GM23248 (cell line): ENCODE measurements around the gene THAP7. TPM values are rescaled to one million over a fixed set of nuclear protein-coding genes. Genes with fewer than 3 reads are reported as not detected.

Experiments
- DNase-seq: peaks from one replicate; pipeline ENCODE4 v3.0.0-alpha.2; 2015
- H2AFZ ChIP-seq: fragments of 200-600 bp; sonication (generic); 2 replicates; pipeline ENCODE4 v1.6.1; 2016; ENCODE audit warnings: antibody characterized with exemption
- H3F3A ChIP-seq: fragments of 200-600 bp; sonication (generic); 2 replicates; pipeline ENCODE4 v1.6.1; 2016; ENCODE audit warnings: mild to moderate bottlenecking, antibody characterized with exemption, mixed run types; ENCODE audit not compliant: insufficient read depth
- H3K27ac ChIP-seq: fragments of 200-600 bp; sonication (generic); 2 replicates; pipeline ENCODE4 v1.5.1; 2016; ENCODE audit warnings: mild to moderate bottlenecking
- H3K27me3 ChIP-seq: fragments of 200-600 bp; sonication (generic); replicated peaks from 2 replicates; pipeline ENCODE4 v1.6.1; 2016; ENCODE audit warnings: mild to moderate bottlenecking; ENCODE audit not compliant: insufficient read depth
- H3K36me3 ChIP-seq: fragments of 200-600 bp; sonication (generic); 2 replicates; pipeline ENCODE4 v1.6.1; 2016; ENCODE audit warnings: low read depth, mild to moderate bottlenecking
- H3K4me1 ChIP-seq: fragments of 200-600 bp; sonication (generic); 2 replicates; pipeline ENCODE4 v1.6.1; 2016; ENCODE audit warnings: mild to moderate bottlenecking; ENCODE audit not compliant: insufficient read depth
- H3K4me2 ChIP-seq: fragments of 200-600 bp; sonication (generic); one replicate; pipeline ENCODE4 v1.6.1; 2016; ENCODE audit warnings: mild to moderate bottlenecking; ENCODE audit not compliant: unreplicated experiment
- H3K4me3 ChIP-seq: fragments of 200-600 bp; sonication (generic); 2 replicates; pipeline ENCODE4 v1.5.1; 2016; ENCODE audit warnings: mild to moderate bottlenecking
- H3K79me2 ChIP-seq: fragments of 200-600 bp; sonication (generic); 2 replicates; pipeline ENCODE4 v1.6.1; 2016; ENCODE audit warnings: mild to moderate bottlenecking; ENCODE audit not compliant: insufficient read depth
- H3K9ac ChIP-seq: fragments of 200-600 bp; sonication (generic); 2 replicates; pipeline ENCODE4 v1.6.1; 2016; ENCODE audit warnings: mild to moderate bottlenecking
- H3K9me2 ChIP-seq: fragments of 200-600 bp; sonication (generic); 2 replicates; pipeline ENCODE4 v1.6.1; 2016; ENCODE audit warnings: mixed run types, mild to moderate bottlenecking, moderate library complexity; ENCODE audit not compliant: insufficient read depth
- H3K9me3 ChIP-seq: fragments of 200-600 bp; sonication (generic); one replicate; pipeline ENCODE4 v1.6.1; 2017; ENCODE audit warnings: low read depth
- H4K20me1 ChIP-seq: fragments of 200-600 bp; sonication (generic); 2 replicates; pipeline ENCODE4 v1.6.0; 2016; ENCODE audit not compliant: insufficient read depth
- EZH2 ChIP-seq: fragments of 200-600 bp; sonication (generic); IDR thresholded peaks from 2 replicates; pipeline ENCODE4 v1.6.1; 2018; ENCODE audit warnings: antibody characterized with exemption, mild to moderate bottlenecking; ENCODE audit not compliant: insufficient read depth, poor library complexity, severe bottlenecking
- EZH2phosphoT487 ChIP-seq: fragments of 200-600 bp; sonication (generic); IDR thresholded peaks from 2 replicates; pipeline ENCODE4 v1.6.1; 2018; ENCODE audit warnings: antibody characterized with exemption, moderate library complexity, mild to moderate bottlenecking, low read depth; ENCODE audit not compliant: insufficient read depth
- WGBS, 2 experiments: methylation state at CpG; one replicate each; pipeline ENCODE4 v1.1.6; 2015 to 2017; ENCODE audit warnings: low lambda C conversion rate in 2 of 2, low coverage in 1 of 2; ENCODE audit errors: missing lambda C conversion rate in 2 of 2; 5-methylcytosine and 5-hydroxymethylcytosine counted together
- in situ Hi-C: fragments of 300-500 bp; cut with MboI; formaldehyde crosslinking; loops from 2 replicates; pipeline ENCODE4 v1.15.0; 2020
- polyA plus RNA-seq: library from polyadenylated mRNA; unstranded; fragments of >200 nt; fragmentation: Nextera tagmentation; extraction: Ambion mirVana; gene quantifications from 2 replicates; pipeline ENCODE4 v1.2.1, GENCODE V29; 2016
- total RNA-seq: library from RNA; depleted of rRNA; stranded (reverse); fragments of >200 nt; shearing (Covaris generic); gene quantifications from 2 replicates; pipeline ENCODE4 v1.2.3, GENCODE V29; 2014

The THAP7 gene
- total and polyA plus RNA-seq, 2 experiments from 2014 or later = 27.5 to 32.5 TPM

GRCh38 chr22:20978419-20978818 is 23.5 kb downstream of the THAP7 start:
- in situ Hi-C loops = no loop called here
- 34 to 43% methylated on average over 2 of the region's 2 CpGs for WGBS, 2 experiments

DNA sequence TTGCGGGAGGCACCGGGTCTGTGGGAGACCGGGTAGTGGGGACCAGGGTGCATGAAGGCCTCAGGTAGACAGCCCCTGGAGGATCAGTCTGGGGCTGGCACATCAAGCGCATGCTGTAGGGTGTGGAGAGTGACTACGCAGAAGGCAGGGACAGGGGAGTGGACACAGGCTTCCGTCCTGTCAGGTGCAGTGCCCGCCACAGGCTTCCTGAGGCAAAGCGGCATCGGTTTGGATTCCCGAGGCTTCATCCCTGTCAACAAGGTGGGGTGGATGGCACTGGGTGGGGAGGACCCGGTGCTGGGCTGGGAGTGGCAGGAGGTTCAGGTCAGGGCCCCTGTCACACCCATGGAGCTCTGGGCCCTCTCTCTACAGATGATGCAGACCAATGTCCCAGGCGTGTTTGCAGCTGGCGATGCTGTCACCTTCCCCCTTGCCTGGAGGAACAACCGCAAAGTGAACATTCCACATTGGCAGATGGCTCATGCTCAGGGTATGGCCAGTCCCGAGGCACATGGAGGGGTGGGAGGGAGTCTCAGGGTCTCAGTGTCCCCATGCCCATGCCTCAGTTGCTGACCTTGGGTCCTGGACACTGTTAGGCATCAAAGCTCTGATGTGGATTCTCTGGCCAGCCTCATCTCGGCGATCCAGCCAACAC is 24.3 kb downstream of the THAP7 start:
- Histone ChIP-seq H3K9me2 (no peaks in the 10 kb centered on the region), H3K9me3 (no peaks in the 10 kb centered on the region), H3K79me2 (peaks cover 9% of the 10 kb centered on the region), H3K4me1 (peaks cover 6% of the 10 kb centered on the region), H3K36me3 (no peaks in the 10 kb centered on the region), H3K4me2 (no peak overlapping the region), H3K4me3 (no peak overlapping the region), H3K27ac (no peak overlapping the region), H3F3A (no peaks in the 10 kb centered on the region), H2AFZ (no peak overlapping the region), H3K9ac (no peak overlapping the region), H3K27me3 (no peaks in the 10 kb centered on the region), H4K20me1 (no peaks in the 10 kb centered on the region)
- no peak for DNase-seq
- in situ Hi-C loops = no loop called here
- 72 to 74% methylated on average over 15 to 17 of the region's 17 CpGs for WGBS, 2 experiments
- no peak for TF ChIP-seq EZH2
- TF ChIP-seq EZH2phosphoT487 = no peak

More at GRCh38 chr22:20978419-20978818, 23.5 kb downstream of the THAP7 start:
- H3K79me2 ChIP-seq = peaks cover 17% of the 10 kb centered on the region
- no peaks in the 10 kb centered on the region for H3F3A ChIP-seq
- no peaks in the 10 kb centered on the region for H4K20me1 ChIP-seq
- H3K9me2 ChIP-seq = no peaks in the 10 kb centered on the region
- H3K9me3 ChIP-seq = no peaks in the 10 kb centered on the region
- H2AFZ ChIP-seq = no peak overlapping the region
- H3K4me3 ChIP-seq = no peak overlapping the region
- peaks cover 11% of the 10 kb centered on the region for H3K4me1 ChIP-seq
- no peak overlapping the region for H3K4me2 ChIP-seq
- H3K36me3 ChIP-seq = no peaks in the 10 kb centered on the region
- no peak overlapping the region for H3K9ac ChIP-seq
- DNase-seq = no peak
- H3K27ac ChIP-seq = no peak overlapping the region
- TF ChIP-seq EZH2 = no peak
- H3K27me3 ChIP-seq = no peaks in the 10 kb centered on the region

- no peak overlapping the region for H3K4me3 ChIP-seq
- in situ Hi-C loops = no loop called here
- H3K79me2 ChIP-seq = 0 out of 2 replicates have a peak, but pooled peaks cover 4% of the 10 kb centered on the region
- no peaks in the 10 kb centered on the region for H3F3A ChIP-seq
- H3K9me2 ChIP-seq = no peaks in the 10 kb centered on the region
- TF ChIP-seq EZH2phosphoT487 (no peak), EZH2 (no peak)
- no peaks in the 10 kb centered on the region for H3K27me3 ChIP-seq
- H3K9me3 ChIP-seq = no peaks in the 10 kb centered on the region
- DNase-seq = no peak
- H3K4me1 ChIP-seq = peaks cover 6% of the 10 kb centered on the region
- no peak overlapping the region for H3K4me2 ChIP-seq
- H3K36me3 ChIP-seq = no peaks in the 10 kb centered on the region
- no peak overlapping the region for H3K27ac ChIP-seq
- 72 to 74% methylated on average over 11 of the region's 11 CpGs for WGBS, 2 experiments
- no peak overlapping the region for H2AFZ ChIP-seq
- no peaks in the 10 kb centered on the region for H4K20me1 ChIP-seq
- H3K9ac ChIP-seq = no peak overlapping the region
Measured at GRCh38 chr22:20977019-20977418, 24.9 kb downstream of the THAP7 start.

DNA sequence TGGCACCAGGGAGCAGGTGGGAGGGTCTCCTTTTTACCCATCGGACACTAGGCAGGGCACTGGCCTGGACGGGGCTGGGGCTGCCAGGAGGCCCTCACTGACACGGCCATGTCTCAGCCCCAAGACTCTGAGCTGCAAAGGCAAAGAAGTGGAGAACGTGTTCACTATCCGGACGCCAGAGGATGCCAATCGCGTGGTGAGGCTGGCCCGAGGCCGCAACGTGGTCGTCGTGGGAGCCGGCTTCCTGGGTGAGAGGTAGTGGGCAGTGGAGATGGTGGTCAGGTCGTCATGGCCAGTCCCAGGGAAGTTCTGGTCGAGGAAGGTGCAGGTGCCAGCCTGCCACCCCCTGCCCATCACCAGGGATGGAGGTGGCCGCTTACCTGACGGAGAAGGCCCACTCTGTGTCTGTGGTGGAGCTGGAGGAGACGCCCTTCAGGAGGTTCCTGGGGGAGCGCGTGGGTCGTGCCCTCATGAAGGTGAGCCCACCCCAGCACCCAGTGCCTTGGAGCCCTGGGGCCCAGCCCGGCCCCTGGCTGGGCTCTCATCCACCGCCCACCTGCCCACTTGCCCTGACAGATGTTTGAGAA is 25.5 kb downstream of the THAP7 start:
- Histone ChIP-seq H3K9me3 (no peaks in the 10 kb centered on the region), H3K79me2 (0 out of 2 replicates have a peak, but pooled peaks cover 4% of the 10 kb centered on the region), H3K27me3 (no peaks in the 10 kb centered on the region), H2AFZ (no peak overlapping the region), H3K4me3 (no peak overlapping the region), H3F3A (no peaks in the 10 kb centered on the region), H3K27ac (no peak overlapping the region), H4K20me1 (no peaks in the 10 kb centered on the region), H3K4me1 (peaks cover 4% of the 10 kb centered on the region), H3K9ac (no peak overlapping the region), H3K9me2 (no peaks in the 10 kb centered on the region), H3K36me3 (no peaks in the 10 kb centered on the region), H3K4me2 (no peak overlapping the region)
- in situ Hi-C loops = no loop called here
- WGBS, 2 experiments = 71 to 74% methylated on average over 24 of the region's 24 CpGs
- DNase-seq = no peak
- TF ChIP-seq EZH2phosphoT487 = no peak
- no peak for TF ChIP-seq EZH2
